ENCODE results near the gene SIRT7.

DNA sequence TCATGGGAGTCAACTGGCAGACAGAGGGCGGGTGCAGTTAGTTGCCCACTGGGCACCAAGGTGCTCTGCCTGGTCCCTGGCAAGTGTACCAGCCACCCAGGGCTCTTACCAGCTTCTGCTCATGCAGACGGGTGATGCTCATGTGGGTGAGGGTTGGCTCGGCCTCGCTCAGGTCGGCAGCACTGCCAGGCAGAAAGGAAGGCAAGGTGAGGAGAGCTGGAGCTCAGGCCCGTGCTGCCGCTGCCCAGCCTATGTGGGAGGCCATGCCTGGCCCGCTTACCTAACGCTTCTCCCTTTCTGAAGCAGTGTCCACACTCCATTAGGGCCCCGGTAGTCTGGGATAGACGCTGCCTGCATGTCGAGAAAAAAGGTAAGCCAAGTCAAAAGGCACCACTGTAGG, 2.6 kb downstream of the SIRT7 start:
- no peak for TF ChIP-seq EZH2 (IDR thresholded peaks at IDR 0.05; ENCODE audit: borderline replicate concordance, low read length)
- TF ChIP-seq, protein P1, sequence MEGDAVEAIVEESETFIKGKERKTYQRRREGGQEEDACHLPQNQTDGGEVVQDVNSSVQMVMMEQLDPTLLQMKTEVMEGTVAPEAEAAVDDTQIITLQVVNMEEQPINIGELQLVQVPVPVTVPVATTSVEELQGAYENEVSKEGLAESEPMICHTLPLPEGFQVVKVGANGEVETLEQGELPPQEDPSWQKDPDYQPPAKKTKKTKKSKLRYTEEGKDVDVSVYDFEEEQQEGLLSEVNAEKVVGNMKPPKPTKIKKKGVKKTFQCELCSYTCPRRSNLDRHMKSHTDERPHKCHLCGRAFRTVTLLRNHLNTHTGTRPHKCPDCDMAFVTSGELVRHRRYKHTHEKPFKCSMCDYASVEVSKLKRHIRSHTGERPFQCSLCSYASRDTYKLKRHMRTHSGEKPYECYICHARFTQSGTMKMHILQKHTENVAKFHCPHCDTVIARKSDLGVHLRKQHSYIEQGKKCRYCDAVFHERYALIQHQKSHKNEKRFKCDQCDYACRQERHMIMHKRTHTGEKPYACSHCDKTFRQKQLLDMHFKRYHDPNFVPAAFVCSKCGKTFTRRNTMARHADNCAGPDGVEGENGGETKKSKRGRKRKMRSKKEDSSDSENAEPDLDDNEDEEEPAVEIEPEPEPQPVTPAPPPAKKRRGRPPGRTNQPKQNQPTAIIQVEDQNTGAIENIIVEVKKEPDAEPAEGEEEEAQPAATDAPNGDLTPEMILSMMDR (conservative IDR thresholded peaks at IDR 0.05 in 1 of 2, IDR thresholded peaks at IDR 0.05 in 1 of 2; ENCODE audit: extremely low read depth in 1 of 2, insufficient read depth in 1 of 2, low read depth in 1 of 2, low read length in 2 of 2): no peak

All from mammary epithelial cell (primary cell).